Uterus (tissue), 2 donors: ENCODE results near the gene RFX8.

Experiments
- CTCF ChIP-seq, 4 experiments: fragments of 200-600 bp in 2 of 4; fragments of 450-650 bp in 2 of 4; sonication (generic) in 2 of 4; IDR thresholded peaks; one replicate each; pipeline ENCODE4 v1.5.1; 2016 to 2019; ENCODE audit warnings: antibody characterized with exemption in 4 of 4, mild to moderate bottlenecking in 2 of 4, moderate library complexity in 1 of 4
- POLR2A ChIP-seq, 2 donors: fragments of 450-650 bp; IDR thresholded peaks; one replicate each; pipeline ENCODE4 v1.6.1; 2016; ENCODE audit warnings: antibody characterized with exemption in 2 of 2, mild to moderate bottlenecking in 1 of 2, moderate library complexity in 1 of 2

GRCh38 chr2:101403745-101404144 is 71.2 kb downstream of the RFX8 start:
- no peak for TF ChIP-seq CTCF (IDR thresholded peaks at IDR 0.05)
- TF ChIP-seq POLR2A (IDR thresholded peaks at IDR 0.05): no peak
